Panc1 (cell line): ENCODE results near the gene SSTR1. TPM values are rescaled to one million over a fixed set of nuclear protein-coding genes. Genes with fewer than 3 reads are reported as not detected.

Experiments
- ATAC-seq: fragments of 200-7000 bp; cut with Tn5 transposase; 2 replicates; pipeline ENCODE4 v1.9.1; 2020; ENCODE audit warnings: mild to moderate bottlenecking, moderate library complexity
- BruUV-seq: library from RNA; stranded (reverse); fragments of 400-500 nt; replicated peaks from 2 replicates; lab custom pipeline; 2021; lab: Mats Ljungman, UMichigan
- CTCF ChIA-PET: fragments of 300-600 bp; sonication (Branson Sonifier 250); formaldehyde crosslinking; loops from one replicate; lab custom pipeline; 2022; ENCODE audit warnings: antibody characterized with exemption; lab: Charles Lee
- POLR2A ChIA-PET: fragments of 300-600 bp; sonication (Branson Sonifier 250); formaldehyde crosslinking; loops from one replicate; lab custom pipeline; 2022; ENCODE audit warnings: antibody characterized with exemption; lab: Charles Lee
- DNase-seq: peaks from one replicate; pipeline ENCODE4 v3.0.0-alpha.2; 2010; ENCODE audit warnings: low read depth, low spot score
- H3K27ac ChIP-seq: 2 replicates; pipeline ENCODE4 v1.5.1; 2011; ENCODE audit warnings: mild to moderate bottlenecking, low read length, inconsistent platforms
- H3K27me3 ChIP-seq: fragments of 200-500 bp; sonication (Bioruptor generic); 2 replicates; pipeline ENCODE4 v1.6.0; 2014; ENCODE audit warnings: low read length, inconsistent platforms; ENCODE audit not compliant: control insufficient read depth, insufficient read depth
- H3K36me3 ChIP-seq: fragments of 200-500 bp; sonication (Bioruptor generic); 2 replicates; pipeline ENCODE4 v1.5.1; 2014; ENCODE audit warnings: inconsistent platforms, mild to moderate bottlenecking, low read length, moderate library complexity; ENCODE audit not compliant: control insufficient read depth, insufficient read depth
- H3K4me1 ChIP-seq: 2 replicates; pipeline ENCODE4 v1.5.1; 2011; ENCODE audit warnings: inconsistent platforms, mild to moderate bottlenecking, low read length, moderate library complexity; ENCODE audit not compliant: control insufficient read depth, insufficient read depth
- H3K4me3 ChIP-seq, 2 experiments: 2 replicates each; pipeline ENCODE4 v1.5.1; 2011 to 2012; ENCODE audit warnings: low read depth in 2 of 2, low read length in 2 of 2, mild to moderate bottlenecking in 2 of 2, inconsistent platforms in 1 of 2, moderate library complexity in 1 of 2
- H3K9me3 ChIP-seq: fragments of 200-500 bp; sonication (Bioruptor generic); 2 replicates; pipeline ENCODE4 v1.5.1; 2014; ENCODE audit warnings: low read depth, mild to moderate bottlenecking, inconsistent platforms, low read length, moderate library complexity; ENCODE audit not compliant: control insufficient read depth, insufficient read depth
- POLR2AphosphoS5 ChIP-seq: IDR thresholded peaks from 2 replicates; pipeline ENCODE4 v1.6.1; 2012; ENCODE audit warnings: mild to moderate bottlenecking, low read depth, low read length, moderate library complexity
- SIN3A ChIP-seq: IDR thresholded peaks from 2 replicates; pipeline ENCODE4 v1.6.1; 2012; ENCODE audit warnings: low read depth, mild to moderate bottlenecking, low read length, moderate library complexity, borderline replicate concordance; ENCODE audit not compliant: insufficient read depth
- TCF7L2 ChIP-seq: IDR thresholded peaks from 2 replicates; pipeline ENCODE4 v1.6.1; 2011; ENCODE audit warnings: mild to moderate bottlenecking, low read depth, low read length, inconsistent platforms
- in situ Hi-C: cut with HindIII; loops from 2 replicates; pipeline ENCODE4 v1.10.0; 2016; ENCODE audit warnings: low sequenced_read_pairs, low pct_unique_long_range_greater_than_20kb
- intact Hi-C: fragments of 100-400 bp; cut with micrococcal nuclease; formaldehyde crosslinking; loops from one replicate; pipeline ENCODE4 v1.10.0; 2022; ENCODE audit not compliant: unreplicated experiment
- total RNA-seq: library from RNA; stranded (reverse); gene quantifications from one replicate; pipeline ENCODE4 v1.2.1, GENCODE V29; 2021; ENCODE audit not compliant: unreplicated experiment
- TF ChIP-seq, protein P1 (sequence below): fragments of 450-650 bp; IDR thresholded peaks from 2 replicates; pipeline ENCODE4 v1.5.1; 2017; ENCODE audit warnings: mild to moderate bottlenecking
- TF ChIP-seq, protein P2 (sequence below), 2 experiments: IDR thresholded peaks; 2 replicates each; pipeline ENCODE4 v1.6.1; 2011 to 2012; ENCODE audit warnings: low read depth in 2 of 2, control low read depth in 1 of 2, low read length in 1 of 2, mild to moderate bottlenecking in 1 of 2, moderate library complexity in 1 of 2; ENCODE audit not compliant: insufficient read depth in 1 of 2

SSTR1 gene
- total RNA-seq, 1 experiment from 2014 or later: not detected

DNA sequence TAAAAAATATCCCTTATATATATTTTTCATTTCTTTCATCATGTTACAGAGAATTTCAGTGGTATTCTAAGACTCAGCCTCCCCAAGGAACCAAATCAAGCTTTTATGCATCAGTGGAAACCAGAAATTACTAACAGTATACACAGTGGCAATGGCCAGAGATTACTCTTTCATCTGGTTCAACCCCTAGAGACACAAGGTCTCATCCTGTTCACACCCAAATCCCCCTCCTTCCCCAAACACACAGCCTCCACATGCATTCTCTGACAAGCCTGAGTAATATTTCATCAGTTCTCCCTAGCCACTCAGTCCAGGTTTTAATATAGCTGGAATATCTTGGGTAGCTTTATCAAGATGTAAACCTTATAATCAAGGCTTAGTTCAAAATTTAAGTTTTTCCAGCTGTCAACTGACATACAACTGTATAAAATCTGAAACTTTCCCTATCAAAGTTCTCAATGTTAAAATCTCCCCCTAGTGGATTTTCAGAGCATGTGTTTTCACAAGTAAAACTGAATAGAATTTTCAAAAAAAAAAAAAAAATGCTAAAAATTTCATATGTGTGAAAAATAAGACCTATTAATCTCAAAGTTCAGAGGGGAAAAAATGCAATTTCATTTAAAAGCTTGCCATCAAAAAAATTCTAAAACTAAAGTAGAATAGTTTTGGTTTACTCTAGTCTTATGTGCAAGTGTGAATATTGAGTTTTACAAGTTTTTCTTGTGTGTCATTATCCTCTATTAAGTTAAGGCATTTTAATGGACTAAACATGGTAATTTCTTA is 10.5 kb upstream of the SSTR1 start:
- POLR2A ChIA-PET: no interaction called here
- CTCF ChIA-PET: interaction anchor here (0.7 kb wide), 1 partner anchor 249 kb away, joined by 5 read pairs; no protein-coding TSS in a partner anchor
- DNase-seq: no peak

DNA sequence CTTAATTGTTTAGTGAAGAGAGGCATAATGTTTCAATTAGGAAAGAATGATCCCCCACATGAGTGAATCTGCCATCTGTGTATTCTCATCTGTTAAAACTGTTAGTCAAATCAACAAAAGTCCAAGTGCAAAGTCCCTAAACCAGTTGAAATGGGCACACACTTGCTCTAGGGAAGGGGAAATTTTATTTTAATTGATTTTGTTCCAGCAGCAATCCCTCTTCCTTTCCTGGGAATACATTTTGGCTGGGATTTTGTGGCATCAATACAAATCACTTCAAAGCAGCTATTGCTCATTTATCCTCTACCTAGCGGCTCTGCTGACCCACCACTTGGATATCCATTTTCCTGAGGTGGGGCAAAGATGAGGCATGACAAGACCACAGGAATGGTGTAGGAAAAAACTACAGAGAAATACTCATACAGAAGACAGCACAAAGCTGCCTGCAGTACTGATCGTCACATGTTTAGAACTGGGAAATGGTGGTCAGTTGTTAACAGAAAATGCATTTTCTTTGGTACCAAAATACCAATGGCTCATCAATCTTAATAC is 9.8 kb upstream of the SSTR1 start:
- no TSS peak for BruUV-seq
- intact Hi-C loops: no loop called here
- Histone ChIP-seq H3K27me3 (no peaks in the 10 kb centered on the region), H3K4me3 (no peak overlapping the region), H3K36me3 (no peaks in the 10 kb centered on the region), H3K4me1 (no peaks in the 10 kb centered on the region), H3K9me3 (no peaks in the 10 kb centered on the region), H3K27ac (no peak overlapping the region)
- POLR2A ChIA-PET: no interaction called here
- TF ChIP-seq POLR2AphosphoS5: no peak
- TF ChIP-seq, protein P1, sequence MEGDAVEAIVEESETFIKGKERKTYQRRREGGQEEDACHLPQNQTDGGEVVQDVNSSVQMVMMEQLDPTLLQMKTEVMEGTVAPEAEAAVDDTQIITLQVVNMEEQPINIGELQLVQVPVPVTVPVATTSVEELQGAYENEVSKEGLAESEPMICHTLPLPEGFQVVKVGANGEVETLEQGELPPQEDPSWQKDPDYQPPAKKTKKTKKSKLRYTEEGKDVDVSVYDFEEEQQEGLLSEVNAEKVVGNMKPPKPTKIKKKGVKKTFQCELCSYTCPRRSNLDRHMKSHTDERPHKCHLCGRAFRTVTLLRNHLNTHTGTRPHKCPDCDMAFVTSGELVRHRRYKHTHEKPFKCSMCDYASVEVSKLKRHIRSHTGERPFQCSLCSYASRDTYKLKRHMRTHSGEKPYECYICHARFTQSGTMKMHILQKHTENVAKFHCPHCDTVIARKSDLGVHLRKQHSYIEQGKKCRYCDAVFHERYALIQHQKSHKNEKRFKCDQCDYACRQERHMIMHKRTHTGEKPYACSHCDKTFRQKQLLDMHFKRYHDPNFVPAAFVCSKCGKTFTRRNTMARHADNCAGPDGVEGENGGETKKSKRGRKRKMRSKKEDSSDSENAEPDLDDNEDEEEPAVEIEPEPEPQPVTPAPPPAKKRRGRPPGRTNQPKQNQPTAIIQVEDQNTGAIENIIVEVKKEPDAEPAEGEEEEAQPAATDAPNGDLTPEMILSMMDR: no peak
- TF ChIP-seq SIN3A: no peak
- TF ChIP-seq TCF7L2: no peak
- TF ChIP-seq, protein P2, sequence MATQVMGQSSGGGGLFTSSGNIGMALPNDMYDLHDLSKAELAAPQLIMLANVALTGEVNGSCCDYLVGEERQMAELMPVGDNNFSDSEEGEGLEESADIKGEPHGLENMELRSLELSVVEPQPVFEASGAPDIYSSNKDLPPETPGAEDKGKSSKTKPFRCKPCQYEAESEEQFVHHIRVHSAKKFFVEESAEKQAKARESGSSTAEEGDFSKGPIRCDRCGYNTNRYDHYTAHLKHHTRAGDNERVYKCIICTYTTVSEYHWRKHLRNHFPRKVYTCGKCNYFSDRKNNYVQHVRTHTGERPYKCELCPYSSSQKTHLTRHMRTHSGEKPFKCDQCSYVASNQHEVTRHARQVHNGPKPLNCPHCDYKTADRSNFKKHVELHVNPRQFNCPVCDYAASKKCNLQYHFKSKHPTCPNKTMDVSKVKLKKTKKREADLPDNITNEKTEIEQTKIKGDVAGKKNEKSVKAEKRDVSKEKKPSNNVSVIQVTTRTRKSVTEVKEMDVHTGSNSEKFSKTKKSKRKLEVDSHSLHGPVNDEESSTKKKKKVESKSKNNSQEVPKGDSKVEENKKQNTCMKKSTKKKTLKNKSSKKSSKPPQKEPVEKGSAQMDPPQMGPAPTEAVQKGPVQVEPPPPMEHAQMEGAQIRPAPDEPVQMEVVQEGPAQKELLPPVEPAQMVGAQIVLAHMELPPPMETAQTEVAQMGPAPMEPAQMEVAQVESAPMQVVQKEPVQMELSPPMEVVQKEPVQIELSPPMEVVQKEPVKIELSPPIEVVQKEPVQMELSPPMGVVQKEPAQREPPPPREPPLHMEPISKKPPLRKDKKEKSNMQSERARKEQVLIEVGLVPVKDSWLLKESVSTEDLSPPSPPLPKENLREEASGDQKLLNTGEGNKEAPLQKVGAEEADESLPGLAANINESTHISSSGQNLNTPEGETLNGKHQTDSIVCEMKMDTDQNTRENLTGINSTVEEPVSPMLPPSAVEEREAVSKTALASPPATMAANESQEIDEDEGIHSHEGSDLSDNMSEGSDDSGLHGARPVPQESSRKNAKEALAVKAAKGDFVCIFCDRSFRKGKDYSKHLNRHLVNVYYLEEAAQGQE (IDR thresholded peaks at IDR 0.05; ENCODE audit: insufficient read depth in 1 of 2, low read depth in 2 of 2, low read length in 1 of 2): no peak
- no peak for ATAC-seq
- CTCF ChIA-PET: interaction anchor here (0.7 kb wide), 1 partner anchor 250 kb away, joined by 5 read pairs; no protein-coding TSS in a partner anchor
- no peak for DNase-seq
- in situ Hi-C loops: no loop called here

More for the DNA sequence above, 10.5 kb upstream of the SSTR1 start:
- in situ Hi-C loops (no loop called here), intact Hi-C loops (no loop called here)
- BruUV-seq: no TSS peak
- Histone ChIP-seq H3K27ac (no peak overlapping the region), H3K27me3 (no peaks in the 10 kb centered on the region), H3K36me3 (no peaks in the 10 kb centered on the region), H3K4me3 (no peak overlapping the region), H3K9me3 (no peaks in the 10 kb centered on the region), H3K4me1 (no peaks in the 10 kb centered on the region)
- ATAC-seq: no peak
- TF ChIP-seq, protein P2 (IDR thresholded peaks at IDR 0.05; ENCODE audit: insufficient read depth in 1 of 2, low read depth in 2 of 2, low read length in 1 of 2): no peak
- TF ChIP-seq, protein P1: peak; percentile 45; the same call in 1 of the 2 replicates
- TF ChIP-seq POLR2AphosphoS5: no peak
